ENCODE results near the gene C1QA.

DNA sequence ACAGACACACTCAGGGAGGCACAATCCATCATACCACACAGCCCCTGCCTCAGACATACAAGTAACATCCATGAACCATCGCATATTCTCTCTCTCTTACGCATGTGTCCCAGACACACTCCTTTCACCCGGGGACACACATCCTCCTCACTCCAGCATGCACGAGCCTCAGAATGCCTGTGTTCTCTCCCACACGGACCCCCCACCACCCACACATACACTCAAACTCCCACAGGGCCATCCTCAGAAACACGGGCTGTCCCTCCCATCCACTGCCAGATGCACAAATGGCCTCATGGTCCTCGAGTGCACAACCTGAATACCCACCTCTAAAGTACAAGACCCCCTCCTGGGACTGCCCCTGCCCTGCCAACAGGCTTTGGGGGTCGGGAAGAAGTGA lies 4.8 kb downstream of the C1QA start:
- TF ChIP-seq RAD21 (IDR thresholded peaks at IDR 0.05; ENCODE audit: low read length) (no peak), RFX5 (IDR thresholded peaks at IDR 0.05; ENCODE audit: low read depth, low read length) (no peak), CEBPB (IDR thresholded peaks at IDR 0.05; ENCODE audit: low read depth, low read length) (no peak), POLR2A (IDR thresholded peaks at IDR 0.05; ENCODE audit: low read depth, low read length) (no peak)
- TF ChIP-seq, protein P1, sequence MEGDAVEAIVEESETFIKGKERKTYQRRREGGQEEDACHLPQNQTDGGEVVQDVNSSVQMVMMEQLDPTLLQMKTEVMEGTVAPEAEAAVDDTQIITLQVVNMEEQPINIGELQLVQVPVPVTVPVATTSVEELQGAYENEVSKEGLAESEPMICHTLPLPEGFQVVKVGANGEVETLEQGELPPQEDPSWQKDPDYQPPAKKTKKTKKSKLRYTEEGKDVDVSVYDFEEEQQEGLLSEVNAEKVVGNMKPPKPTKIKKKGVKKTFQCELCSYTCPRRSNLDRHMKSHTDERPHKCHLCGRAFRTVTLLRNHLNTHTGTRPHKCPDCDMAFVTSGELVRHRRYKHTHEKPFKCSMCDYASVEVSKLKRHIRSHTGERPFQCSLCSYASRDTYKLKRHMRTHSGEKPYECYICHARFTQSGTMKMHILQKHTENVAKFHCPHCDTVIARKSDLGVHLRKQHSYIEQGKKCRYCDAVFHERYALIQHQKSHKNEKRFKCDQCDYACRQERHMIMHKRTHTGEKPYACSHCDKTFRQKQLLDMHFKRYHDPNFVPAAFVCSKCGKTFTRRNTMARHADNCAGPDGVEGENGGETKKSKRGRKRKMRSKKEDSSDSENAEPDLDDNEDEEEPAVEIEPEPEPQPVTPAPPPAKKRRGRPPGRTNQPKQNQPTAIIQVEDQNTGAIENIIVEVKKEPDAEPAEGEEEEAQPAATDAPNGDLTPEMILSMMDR (conservative IDR thresholded peaks at IDR 0.05; ENCODE audit: low read depth, low read length) = no peak
- TF ChIP-seq, protein P2, sequence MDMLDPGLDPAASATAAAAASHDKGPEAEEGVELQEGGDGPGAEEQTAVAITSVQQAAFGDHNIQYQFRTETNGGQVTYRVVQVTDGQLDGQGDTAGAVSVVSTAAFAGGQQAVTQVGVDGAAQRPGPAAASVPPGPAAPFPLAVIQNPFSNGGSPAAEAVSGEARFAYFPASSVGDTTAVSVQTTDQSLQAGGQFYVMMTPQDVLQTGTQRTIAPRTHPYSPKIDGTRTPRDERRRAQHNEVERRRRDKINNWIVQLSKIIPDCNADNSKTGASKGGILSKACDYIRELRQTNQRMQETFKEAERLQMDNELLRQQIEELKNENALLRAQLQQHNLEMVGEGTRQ (IDR thresholded peaks at IDR 0.05; ENCODE audit: low read depth, low read length) = no peak

Measured in IMR-90 (cell line).